Tibial nerve (tissue), 4 donors: ENCODE results near the gene TRPV5. TPM values are rescaled to one million over a fixed set of nuclear protein-coding genes. Genes with fewer than 3 reads are reported as not detected.

Experiments used
- DNase-seq, 2 donors: peaks; one replicate each; pipeline ENCODE4 v3.0.0-alpha.2; 2019; ENCODE audit warnings: low spot score in 2 of 2
- H3K27ac ChIP-seq, 4 donors: fragments of 200-600 bp; sonication (generic) in 3 of 4; one replicate each; pipeline ENCODE4 v1.5.1; 2017 to 2019; ENCODE audit warnings: mild to moderate bottlenecking in 1 of 4
- H3K27me3 ChIP-seq, 2 donors: fragments of 200-600 bp; sonication (generic) in 1 of 2; one replicate each; pipeline versions ENCODE4 v1.5.1 to v1.6.0; 2017 to 2019
- H3K36me3 ChIP-seq, 3 donors: fragments of 200-600 bp; sonication (generic); one replicate each; pipeline ENCODE4 v1.5.1; 2018 to 2019
- H3K4me1 ChIP-seq, 4 donors: fragments of 200-600 bp; sonication (generic) in 3 of 4; one replicate each; pipeline ENCODE4 v1.5.1; 2017 to 2019
- H3K4me3 ChIP-seq, 4 donors: fragments of 200-600 bp; sonication (generic) in 3 of 4; one replicate each; pipeline ENCODE4 v1.5.1; 2017 to 2019; ENCODE audit warnings: mild to moderate bottlenecking in 1 of 4, moderate library complexity in 1 of 4
- H3K9me3 ChIP-seq, 4 donors: fragments of 200-600 bp; sonication (generic) in 3 of 4; one replicate each; pipeline ENCODE4 v1.5.1; 2017 to 2019
- CTCF ChIP-seq, 5 experiments: fragments of 200-600 bp in 3 of 5; fragments of 450-650 bp in 2 of 5; sonication (generic) in 3 of 5; IDR thresholded peaks; one replicate each; pipeline ENCODE4 v1.5.1; 2016 to 2019; ENCODE audit warnings: antibody characterized with exemption in 5 of 5, mild to moderate bottlenecking in 3 of 5, moderate library complexity in 2 of 5
- EP300 ChIP-seq, 2 donors: sonication (generic); formaldehyde crosslinking; IDR thresholded peaks; one replicate each; pipeline ENCODE4 v1.6.1; 2017; ENCODE audit warnings: antibody characterized with exemption in 2 of 2, mild to moderate bottlenecking in 1 of 2
- POLR2A ChIP-seq, 2 donors: fragments of 450-650 bp; IDR thresholded peaks; one replicate each; pipeline ENCODE4 v1.6.1; 2017; ENCODE audit warnings: antibody characterized with exemption in 2 of 2, mild to moderate bottlenecking in 2 of 2, moderate library complexity in 2 of 2
- WGBS, 2 donors: methylation state at CpG; one replicate each; pipeline ENCODE4 v1.1.5; 2018; 5-methylcytosine and 5-hydroxymethylcytosine counted together
- total RNA-seq, 4 donors: library from RNA; depleted of rRNA; stranded (reverse); fragments of >200 nt; gene quantifications; one replicate each; pipeline ENCODE4 v1.1.0, GENCODE V29; 2016

Gene TRPV5
- total RNA-seq, 4 donors from 2014 or later: 0.20 to 0.21 TPM; not detected in 2

DNA sequence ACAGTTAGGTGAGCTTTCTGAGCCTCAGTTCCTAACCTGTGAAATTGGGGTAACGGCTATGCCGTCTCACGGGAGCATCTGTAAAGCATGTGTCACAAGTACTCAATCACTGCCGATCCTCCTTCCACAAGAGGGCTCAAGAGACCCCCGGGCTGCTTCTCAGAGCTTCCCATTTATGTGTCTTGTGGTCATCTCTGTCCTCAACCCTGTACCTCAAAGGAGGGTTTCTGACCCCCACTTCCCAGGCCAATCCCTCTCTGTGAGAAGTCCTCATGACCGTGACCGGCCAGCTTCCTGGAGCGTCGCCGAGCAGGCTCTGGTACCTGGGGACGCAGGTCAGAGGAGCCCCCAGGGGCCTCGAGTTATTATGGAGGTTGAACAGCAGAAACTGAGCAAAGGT lies 510 bp upstream of the TRPV5 start:
- DNase-seq: no peak
- Histone ChIP-seq H3K4me1 (no peaks in the 10 kb centered on the region), H3K27me3 (no peaks in the 10 kb centered on the region), H3K4me3 (no peak overlapping the region), H3K27ac (no peak overlapping the region), H3K36me3 (no peaks in the 10 kb centered on the region), H3K9me3 (no peaks in the 10 kb centered on the region)
- TF ChIP-seq EP300 (IDR thresholded peaks at IDR 0.05): no peak
- no peak for TF ChIP-seq CTCF (IDR thresholded peaks at IDR 0.05)
- TF ChIP-seq POLR2A (IDR thresholded peaks at IDR 0.05): no peak
- WGBS, 2 donors: 70 to 78% methylated on average over 12 of the region's 12 CpGs

DNA sequence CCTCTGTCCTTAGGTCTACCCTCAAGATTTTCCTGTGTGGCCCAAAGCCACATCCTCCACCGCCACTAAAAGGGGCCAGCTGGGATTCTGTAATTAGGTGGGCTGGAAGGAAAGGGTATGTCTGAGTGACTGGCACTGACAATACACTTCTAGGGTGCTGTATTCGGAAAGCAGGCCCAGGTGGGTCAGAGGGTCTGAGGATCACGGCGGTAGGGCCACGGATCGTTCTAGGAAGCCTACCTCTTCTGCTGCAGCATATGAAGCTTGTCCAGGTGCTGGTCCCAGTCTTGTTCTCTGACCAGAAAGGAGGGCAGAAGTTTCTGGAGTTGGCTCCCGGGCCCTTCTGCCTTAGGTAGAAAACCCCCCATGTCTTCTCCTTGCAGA lies 462 bp downstream of the TRPV5 start:
- Histone ChIP-seq H3K36me3 (no peaks in the 10 kb centered on the region), H3K27ac (no peak overlapping the region), H3K27me3 (no peaks in the 10 kb centered on the region), H3K4me1 (no peaks in the 10 kb centered on the region), H3K4me3 (no peak overlapping the region), H3K9me3 (no peaks in the 10 kb centered on the region)
- WGBS, 2 donors: 85 to 86% methylated on average over 7 of the region's 7 CpGs
- TF ChIP-seq EP300 (IDR thresholded peaks at IDR 0.05): no peak
- TF ChIP-seq POLR2A (IDR thresholded peaks at IDR 0.05): no peak
- no peak for TF ChIP-seq CTCF (IDR thresholded peaks at IDR 0.05)
- DNase-seq: no peak

DNA sequence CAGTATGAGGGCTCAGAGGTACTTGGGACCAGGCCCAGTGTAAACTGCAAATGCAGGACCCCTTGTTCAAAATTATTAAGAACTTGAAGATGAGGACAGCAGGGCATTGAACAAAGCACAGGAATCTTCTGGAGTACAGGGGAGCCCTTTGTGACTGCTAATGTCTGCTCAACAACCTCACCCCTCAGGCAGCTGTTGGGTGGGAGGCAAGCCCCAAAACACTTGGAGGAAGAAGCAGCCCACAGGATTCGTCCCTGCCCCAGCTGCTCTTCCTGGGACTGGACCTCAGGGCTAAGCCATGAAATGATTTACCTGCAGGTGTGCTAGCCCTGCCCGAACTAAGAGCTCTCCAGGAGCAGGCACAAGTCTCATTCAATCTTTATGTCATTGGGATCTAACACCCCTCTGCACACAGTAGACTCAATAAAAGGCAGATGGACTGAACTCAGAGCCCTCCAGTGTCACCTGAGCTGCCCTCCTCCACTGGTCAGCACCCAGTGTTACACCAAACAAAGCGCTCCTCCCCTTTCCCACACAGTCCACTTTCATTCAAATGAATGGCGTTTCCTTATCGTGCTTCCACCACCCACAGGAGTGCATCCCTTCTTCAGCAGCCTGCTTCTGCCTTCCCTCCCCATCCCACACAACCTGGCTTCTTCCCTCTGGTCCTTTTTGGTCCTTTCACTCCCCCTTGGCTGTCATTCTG lies 1.0 kb downstream of the TRPV5 start:
- WGBS, 2 donors: 56 to 66% methylated on average over 5 of the region's 5 CpGs

GRCh38 chr7:142930126-142930730 lies 3.3 kb downstream of the TRPV5 start:
- Histone ChIP-seq H3K4me1 (no peaks in the 10 kb centered on the region), H3K36me3 (no peaks in the 10 kb centered on the region), H3K27me3 (no peaks in the 10 kb centered on the region), H3K27ac (no peak overlapping the region), H3K4me3 (no peak overlapping the region), H3K9me3 (no peaks in the 10 kb centered on the region)
- DNase-seq: no peak
- 87 to 93% methylated on average over 11 of the region's 11 CpGs for WGBS, 2 donors
- TF ChIP-seq CTCF (IDR thresholded peaks at IDR 0.05) (no peak), EP300 (IDR thresholded peaks at IDR 0.05) (no peak), POLR2A (IDR thresholded peaks at IDR 0.05) (no peak)

More for the DNA sequence above, 1.0 kb downstream of the TRPV5 start:
- Histone ChIP-seq H3K4me1 (no peaks in the 10 kb centered on the region), H3K27me3 (no peaks in the 10 kb centered on the region), H3K4me3 (no peak overlapping the region), H3K27ac (no peak overlapping the region), H3K36me3 (no peaks in the 10 kb centered on the region), H3K9me3 (no peaks in the 10 kb centered on the region)
- DNase-seq: no peak
- no peak for TF ChIP-seq POLR2A (IDR thresholded peaks at IDR 0.05)
- no peak for TF ChIP-seq CTCF (IDR thresholded peaks at IDR 0.05)
- no peak for TF ChIP-seq EP300 (IDR thresholded peaks at IDR 0.05)

GRCh38 chr7:142927949-142928348 lies 5.6 kb downstream of the TRPV5 start:
- no peak overlapping the region for H3K4me3 ChIP-seq
- TF ChIP-seq POLR2A (IDR thresholded peaks at IDR 0.05) (no peak), CTCF (IDR thresholded peaks at IDR 0.05) (no peak), EP300 (IDR thresholded peaks at IDR 0.05) (no peak)
- 78 to 80% methylated on average over 8 of the region's 8 CpGs for WGBS, 2 donors
- H3K27me3 ChIP-seq: no peaks in the 10 kb centered on the region
- peak overlapping the region in 1 of 4 donors; percentile 43 for H3K27ac ChIP-seq
- no peaks in the 10 kb centered on the region for H3K36me3 ChIP-seq
- no peaks in the 10 kb centered on the region for H3K4me1 ChIP-seq
- no peaks in the 10 kb centered on the region for H3K9me3 ChIP-seq
- DNase-seq: no peak
